SH-SY5Y (cell line): ENCODE results near the gene KLRG1.

Experiments used
- GATA2 ChIP-seq: IDR thresholded peaks from 2 replicates; pipeline ENCODE4 v1.6.1; 2011; ENCODE audit warnings: mild to moderate bottlenecking, low read depth, low read length
- GATA3 ChIP-seq: IDR thresholded peaks from 2 replicates; pipeline ENCODE4 v1.6.1; 2011; ENCODE audit warnings: low read depth, mild to moderate bottlenecking, low read length, moderate library complexity

DNA sequence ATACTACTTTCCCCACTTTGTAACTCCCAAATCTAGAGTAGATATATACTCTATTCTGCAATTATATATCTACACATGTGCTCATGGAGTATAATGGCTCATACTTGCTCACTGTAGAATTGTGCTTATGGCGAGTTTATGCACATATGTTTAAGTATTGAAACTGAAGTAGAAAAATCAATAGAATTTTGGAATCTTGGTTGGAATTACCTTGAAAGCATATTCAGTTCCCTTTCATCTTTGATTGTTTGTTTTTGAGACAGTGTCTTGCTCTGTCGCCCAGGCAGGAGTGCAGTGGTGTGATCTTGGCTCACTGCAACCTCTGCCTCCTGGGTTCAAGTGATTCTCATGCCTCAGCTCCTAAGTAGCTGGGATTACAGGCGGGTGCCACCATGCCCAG is 4.5 kb downstream of the KLRG1 start:
- TF ChIP-seq GATA2 (no peak), GATA3 (no peak)
